Measurements from ENCODE around the gene ARHGAP26. TPM values are rescaled to one million over a fixed set of nuclear protein-coding genes. Genes with fewer than 3 reads are reported as not detected.
A peak's percentile ranks its signal among the peaks of the same experiment; 100 is the strongest.

Gene ARHGAP26
- total and polyA plus RNA-seq, 4 experiments from 2014 or later, result 2.0 to 22.7 (median 17.3) TPM

GRCh38 chr5:143177263-143177983, 407.2 kb downstream of the ARHGAP26 start:
- POLR2A ChIA-PET (ENCODE audit: partially characterized antibody), result interaction anchor here (0.6 kb wide), 1 partner anchor 225 kb away, joined by 3 read pairs; no protein-coding TSS in a partner anchor
- Histone ChIP-seq H3K4me3 (ENCODE audit: low read length in 2 of 2) (no peak overlapping the region), H3K9me3 (ENCODE audit: control insufficient read depth in 1 of 2, low read length in 2 of 2) (no peaks in the 10 kb centered on the region), H3K27me3 (ENCODE audit: insufficient read depth, low read length) (no peaks in the 10 kb centered on the region), H3K27ac (ENCODE audit: low read depth, low read length) (no peak overlapping the region), H3K36me3 (ENCODE audit: insufficient read depth, low read length) (no peaks in the 10 kb centered on the region), H3K4me1 (ENCODE audit: insufficient read depth, low read length) (peaks cover 6% of the 10 kb centered on the region)
- CTCF ChIA-PET (ENCODE audit: partially characterized antibody), result no interaction called here
- Mint-ChIP-seq H3K36me3 (peaks cover 3 to 27% of the 10 kb centered on the region in 2 donors), H3K4me1 (peaks cover 17 to 20% (median 18%) of the 10 kb centered on the region in 4 donors), H3K27me3 (no peaks in the 10 kb centered on the region), H3K27ac (no peak overlapping the region), H3K9me3 (no peaks in the 10 kb centered on the region), H3K4me3 (no peak overlapping the region)
- intact Hi-C loops (cut with micrococcal nuclease), result no loop called here
- DNase-seq, result no peak

GRCh38 chr5:143179126-143179740, 409.1 kb downstream of the ARHGAP26 start:
- Mint-ChIP-seq H3K27me3 (no peaks in the 10 kb centered on the region), H3K27ac (no peak overlapping the region), H3K9me3 (no peaks in the 10 kb centered on the region), H3K36me3 (peaks cover 1 to 20% of the 10 kb centered on the region in 2 donors), H3K4me3 (no peak overlapping the region), H3K4me1 (peaks cover 32 to 37% (median 35%) of the 10 kb centered on the region in 4 donors)
- Histone ChIP-seq H3K9me3 (ENCODE audit: control insufficient read depth in 1 of 2, low read length in 2 of 2) (no peaks in the 10 kb centered on the region), H3K4me1 (ENCODE audit: insufficient read depth, low read length) (peaks cover 24% of the 10 kb centered on the region), H3K4me3 (ENCODE audit: low read length in 2 of 2) (no peak overlapping the region), H3K27me3 (ENCODE audit: insufficient read depth, low read length) (no peaks in the 10 kb centered on the region), H3K36me3 (ENCODE audit: insufficient read depth, low read length) (no peaks in the 10 kb centered on the region), H3K27ac (ENCODE audit: low read depth, low read length) (no peak overlapping the region)
- DNase-seq, result peak in 1 of 5 donors; percentile 11
- intact Hi-C loops (cut with micrococcal nuclease), result no loop called here
- CTCF ChIA-PET (ENCODE audit: partially characterized antibody), result no interaction called here
- POLR2A ChIA-PET (ENCODE audit: partially characterized antibody), result no interaction called here

GRCh38 chr5:143180751-143181150, 410.6 kb downstream of the ARHGAP26 start:
- intact Hi-C loops (cut with micrococcal nuclease), result loop anchor here (5.0 kb wide), 1 partner anchor 42 kb away; no protein-coding TSS in a partner anchor
- Histone ChIP-seq H3K9me3 (ENCODE audit: control insufficient read depth in 1 of 2, low read length in 2 of 2) (no peaks in the 10 kb centered on the region), H3K27ac (ENCODE audit: low read depth, low read length) (no peak overlapping the region), H3K4me1 (ENCODE audit: insufficient read depth, low read length) (peaks cover 25% of the 10 kb centered on the region), H3K36me3 (ENCODE audit: insufficient read depth, low read length) (no peaks in the 10 kb centered on the region), H3K4me3 (ENCODE audit: low read length in 2 of 2) (no peak overlapping the region), H3K27me3 (ENCODE audit: insufficient read depth, low read length) (no peaks in the 10 kb centered on the region)
- peaks cover 1 to 20% of the 10 kb centered on the region in 2 donors for H3K36me3 Mint-ChIP-seq
- H3K4me3 Mint-ChIP-seq, result no peak overlapping the region
- no peaks in the 10 kb centered on the region for H3K27me3 Mint-ChIP-seq
- H3K9me3 Mint-ChIP-seq, result no peaks in the 10 kb centered on the region
- peaks cover 34 to 43% (median 37%) of the 10 kb centered on the region in 4 donors for H3K4me1 Mint-ChIP-seq
- DNase-seq, result no peak
- H3K27ac Mint-ChIP-seq, result peak overlapping the region in 1 of 7 donors; percentile 36
- ChIA-PET POLR2A (ENCODE audit: partially characterized antibody) (no interaction called here), CTCF (ENCODE audit: partially characterized antibody) (no interaction called here)

GRCh38 chr5:143181173-143181572, 411.0 kb downstream of the ARHGAP26 start:
- H3K4me1 Mint-ChIP-seq, result peaks cover 34 to 43% (median 37%) of the 10 kb centered on the region in 4 donors
- H3K27ac Mint-ChIP-seq, result peak overlapping the region in 1 of 7 donors; percentile 36
- H3K4me3 Mint-ChIP-seq, result no peak overlapping the region
- no peak for DNase-seq
- no peaks in the 10 kb centered on the region for H3K27me3 Mint-ChIP-seq
- no peaks in the 10 kb centered on the region for H3K27me3 ChIP-seq (ENCODE audit: insufficient read depth, low read length)
- H3K9me3 ChIP-seq (ENCODE audit: control insufficient read depth in 1 of 2, low read length in 2 of 2), result no peaks in the 10 kb centered on the region
- H3K4me1 ChIP-seq (ENCODE audit: insufficient read depth, low read length), result peaks cover 28% of the 10 kb centered on the region
- ChIA-PET POLR2A (ENCODE audit: partially characterized antibody) (no interaction called here), CTCF (ENCODE audit: partially characterized antibody) (no interaction called here)
- intact Hi-C loops (cut with micrococcal nuclease), result loop anchor here (5.0 kb wide), 1 partner anchor 41 kb away; no protein-coding TSS in a partner anchor
- no peaks in the 10 kb centered on the region for H3K36me3 ChIP-seq (ENCODE audit: insufficient read depth, low read length)
- H3K36me3 Mint-ChIP-seq, result peaks cover 1 to 20% of the 10 kb centered on the region in 2 donors
- H3K27ac ChIP-seq (ENCODE audit: low read depth, low read length), result no peak overlapping the region
- no peak overlapping the region for H3K4me3 ChIP-seq (ENCODE audit: low read length in 2 of 2)
- H3K9me3 Mint-ChIP-seq, result no peaks in the 10 kb centered on the region

GRCh38 chr5:143182106-143182505, 411.9 kb downstream of the ARHGAP26 start:
- Histone ChIP-seq H3K36me3 (ENCODE audit: insufficient read depth, low read length) (no peaks in the 10 kb centered on the region), H3K27ac (ENCODE audit: low read depth, low read length) (no peak overlapping the region), H3K4me1 (ENCODE audit: insufficient read depth, low read length) (peaks cover 33% of the 10 kb centered on the region), H3K9me3 (ENCODE audit: control insufficient read depth in 1 of 2, low read length in 2 of 2) (no peaks in the 10 kb centered on the region), H3K4me3 (ENCODE audit: low read length in 2 of 2) (no peak overlapping the region), H3K27me3 (ENCODE audit: insufficient read depth, low read length) (no peaks in the 10 kb centered on the region)
- H3K27me3 Mint-ChIP-seq, result no peaks in the 10 kb centered on the region
- peak overlapping the region in 2 of 8 donors; percentile 60 to 84 for H3K4me3 Mint-ChIP-seq
- ChIA-PET CTCF (ENCODE audit: partially characterized antibody) (no interaction called here), POLR2A (ENCODE audit: partially characterized antibody) (no interaction called here)
- H3K36me3 Mint-ChIP-seq, result peaks cover 1 to 20% of the 10 kb centered on the region in 2 donors
- H3K4me1 Mint-ChIP-seq, result peaks cover 36 to 47% (median 42%) of the 10 kb centered on the region in 4 donors
- H3K27ac Mint-ChIP-seq, result peak overlapping the region in 6 of 7 donors; percentile 43 to 94 (median 75)
- no peaks in the 10 kb centered on the region for H3K9me3 Mint-ChIP-seq
- intact Hi-C loops (cut with micrococcal nuclease), result loop anchor here (2.0 to 5.0 kb wide), 2 partner anchors 40 to 223 kb away; no protein-coding TSS in a partner anchor
- DNase-seq, result no peak

GRCh38 chr5:143182901-143183820, 413.0 kb downstream of the ARHGAP26 start:
- ChIA-PET POLR2A (ENCODE audit: partially characterized antibody) (interaction anchor here (0.7 to 1.1 kb wide), 2 partner anchors 37 to 47 kb away, joined by 3 read pairs; no protein-coding TSS in a partner anchor), CTCF (ENCODE audit: partially characterized antibody) (interaction anchor here (0.7 to 1.2 kb wide), 2 partner anchors 42 to 250 kb away, joined by 3 to 4 read pairs; no protein-coding TSS in a partner anchor)
- no peaks in the 10 kb centered on the region for H3K27me3 Mint-ChIP-seq
- no peaks in the 10 kb centered on the region for H3K9me3 ChIP-seq (ENCODE audit: control insufficient read depth in 1 of 2, low read length in 2 of 2)
- no peaks in the 10 kb centered on the region for H3K27me3 ChIP-seq (ENCODE audit: insufficient read depth, low read length)
- H3K9me3 Mint-ChIP-seq, result peaks cover 0 to under 1% (median 0%) of the 10 kb centered on the region in 8 donors
- no peaks in the 10 kb centered on the region for H3K36me3 ChIP-seq (ENCODE audit: insufficient read depth, low read length)
- peak overlapping the region; percentile 5 to 84 (median 61) for H3K4me3 Mint-ChIP-seq
- DNase-seq, result peak; percentile 4 to 68 (median 37)
- H3K4me3 ChIP-seq (ENCODE audit: low read length in 2 of 2), result no peak overlapping the region
- H3K4me1 Mint-ChIP-seq, result peaks cover 36 to 49% (median 42%) of the 10 kb centered on the region in 4 donors
- peaks cover 1 to 26% of the 10 kb centered on the region in 2 donors for H3K36me3 Mint-ChIP-seq
- peak overlapping the region; percentile 23 for H3K27ac ChIP-seq (ENCODE audit: low read depth, low read length)
- intact Hi-C loops (cut with micrococcal nuclease), result loop anchor here (2.0 to 5.0 kb wide), 2 partner anchors 39 to 222 kb away; no protein-coding TSS in a partner anchor
- H3K4me1 ChIP-seq (ENCODE audit: insufficient read depth, low read length), result peaks cover 33% of the 10 kb centered on the region
- H3K27ac Mint-ChIP-seq, result peak overlapping the region; percentile 48 to 94 (median 76)
